OCI-LY3 (cell line): ENCODE results near the gene ALOXE3.

ENCODE experiments used
- EZH2phosphoT487 ChIP-seq: fragments of 200-600 bp; shearing (Covaris generic); IDR thresholded peaks from 2 replicates; pipeline ENCODE4 v1.6.1; 2018; ENCODE audit warnings: antibody characterized with exemption, mixed run types, low read depth
- TF ChIP-seq, protein P1 (sequence below): fragments of 200-600, 300-600 bp; sonication (generic); IDR thresholded peaks from 2 replicates; pipeline ENCODE4 v1.5.1; 2014; ENCODE audit warnings: antibody characterized with exemption, low read length, low read depth

DNA sequence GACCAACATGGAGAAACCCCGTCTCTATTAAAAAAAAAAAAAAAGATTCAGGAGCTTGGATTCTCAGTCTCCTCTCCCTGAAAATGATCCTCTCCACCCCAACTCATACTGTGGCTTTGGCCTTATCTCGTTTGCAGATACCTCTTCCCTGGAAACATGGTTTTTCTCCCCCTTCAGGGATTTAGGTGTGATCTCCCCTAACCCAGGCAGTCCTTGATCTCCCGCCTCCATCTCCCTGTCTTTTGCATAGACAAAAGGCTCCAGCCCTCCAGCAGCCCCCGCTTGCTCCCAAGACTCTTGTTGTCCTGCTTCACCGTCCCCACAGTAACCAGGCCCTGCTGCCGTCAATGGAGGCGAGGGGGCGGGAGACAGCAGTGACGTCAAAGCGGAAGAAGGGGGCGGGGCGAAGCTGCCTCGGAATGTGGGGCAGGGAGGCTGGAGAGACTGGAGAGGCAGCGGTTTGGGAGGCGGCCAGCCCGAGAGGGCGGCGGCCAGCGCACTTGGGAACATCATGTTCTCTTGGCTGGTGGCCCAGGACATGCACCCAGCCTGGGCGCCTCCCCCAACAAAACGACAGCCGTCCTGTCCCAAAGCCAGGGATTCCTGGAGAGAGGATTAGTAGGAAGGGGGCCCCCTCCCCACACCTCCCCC lies 35.8 kb upstream of the ALOXE3 start:
- TF ChIP-seq, protein P1, sequence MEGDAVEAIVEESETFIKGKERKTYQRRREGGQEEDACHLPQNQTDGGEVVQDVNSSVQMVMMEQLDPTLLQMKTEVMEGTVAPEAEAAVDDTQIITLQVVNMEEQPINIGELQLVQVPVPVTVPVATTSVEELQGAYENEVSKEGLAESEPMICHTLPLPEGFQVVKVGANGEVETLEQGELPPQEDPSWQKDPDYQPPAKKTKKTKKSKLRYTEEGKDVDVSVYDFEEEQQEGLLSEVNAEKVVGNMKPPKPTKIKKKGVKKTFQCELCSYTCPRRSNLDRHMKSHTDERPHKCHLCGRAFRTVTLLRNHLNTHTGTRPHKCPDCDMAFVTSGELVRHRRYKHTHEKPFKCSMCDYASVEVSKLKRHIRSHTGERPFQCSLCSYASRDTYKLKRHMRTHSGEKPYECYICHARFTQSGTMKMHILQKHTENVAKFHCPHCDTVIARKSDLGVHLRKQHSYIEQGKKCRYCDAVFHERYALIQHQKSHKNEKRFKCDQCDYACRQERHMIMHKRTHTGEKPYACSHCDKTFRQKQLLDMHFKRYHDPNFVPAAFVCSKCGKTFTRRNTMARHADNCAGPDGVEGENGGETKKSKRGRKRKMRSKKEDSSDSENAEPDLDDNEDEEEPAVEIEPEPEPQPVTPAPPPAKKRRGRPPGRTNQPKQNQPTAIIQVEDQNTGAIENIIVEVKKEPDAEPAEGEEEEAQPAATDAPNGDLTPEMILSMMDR = no peak
- TF ChIP-seq EZH2phosphoT487 = no peak
